Measurements from ENCODE around the gene KMT2C. TPM values are rescaled to one million over a fixed set of nuclear protein-coding genes. Genes with fewer than 3 reads are reported as not detected.

The KMT2C gene
- total and polyA plus RNA-seq, 2 of the 8 experiments (the other 6 are each of a cell fraction or from before 2014, with no cell fraction given), result 9.1 to 40.8 TPM

DNA sequence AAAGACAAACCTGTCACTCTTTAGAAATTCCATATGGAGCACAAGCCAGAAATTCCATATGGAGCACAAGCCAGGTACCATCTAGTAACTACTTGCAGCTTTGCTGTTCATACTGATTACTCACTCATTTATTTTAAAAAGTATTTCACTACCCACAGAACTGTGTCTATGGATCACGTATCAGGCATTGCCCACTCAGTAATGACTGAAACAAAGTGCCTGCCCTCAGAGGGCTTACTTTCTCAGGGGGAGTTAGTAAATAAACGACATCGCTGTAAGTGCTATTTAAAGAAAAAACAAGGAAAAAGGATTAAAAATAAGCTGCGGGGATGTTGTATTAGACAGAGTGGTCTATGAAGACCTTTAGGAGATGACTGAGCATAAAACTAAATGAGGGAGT is 239.4 kb downstream of the KMT2C start:
- no peak for FAIRE-seq
- TF ChIP-seq JUND (IDR thresholded peaks at IDR 0.05; ENCODE audit: low read length), result no peak
- TF ChIP-seq ZNF274 (IDR thresholded peaks at IDR 0.05; ENCODE audit: borderline replicate concordance, extremely low read depth, low read length), result no peak
- no peak for TF ChIP-seq HDAC2 (IDR thresholded peaks at IDR 0.05; ENCODE audit: borderline replicate concordance in 1 of 2, low read depth in 2 of 2, low read length in 2 of 2)
- TF ChIP-seq TCF12 (IDR thresholded peaks at IDR 0.05; ENCODE audit: low read depth, low read length), result no peak
- TF ChIP-seq RBBP5 (IDR thresholded peaks at IDR 0.05; ENCODE audit: borderline replicate concordance, low read depth, low read length), result no peak

More for the DNA sequence above, 239.4 kb downstream of the KMT2C start:
- CTCF ChIA-PET (ENCODE audit: partially characterized antibody), result interaction anchor here (1.1 kb wide), 1 partner anchor 44 kb away, joined by 3 read pairs; no protein-coding TSS in a partner anchor
- Histone ChIP-seq H3K36me3 (ENCODE audit: control insufficient read depth in 2 of 4, insufficient read depth in 4 of 4, low read length in 3 of 4) (peaks cover 0 to 31% (median 9%) of the 10 kb centered on the region in 4 experiments; a peak in 6 of 8 replicates), H3K4me3 (ENCODE audit: extremely low read depth in 1 of 4, insufficient read depth in 2 of 4, low read depth in 3 of 4, low read length in 4 of 4) (no peak overlapping the region), H2BK20ac (ENCODE audit: low read length) (no peak overlapping the region), H2AFZ (ENCODE audit: low read length) (no peak overlapping the region), H3K18ac (ENCODE audit: extremely low read depth, low read length) (no peak overlapping the region), H3K27me3 (replicated peaks in 1 of 4; ENCODE audit: control insufficient read depth in 3 of 4, extremely low read depth in 1 of 4, insufficient read depth in 3 of 4, low read length in 3 of 4) (no peaks in the 10 kb centered on the region), H3K23ac (ENCODE audit: insufficient read length) (no peak overlapping the region), H3K23me2 (ENCODE audit: low read depth, low read length) (no peaks in the 10 kb centered on the region; the same call in 1 of the 2 replicates), H3K56ac (replicated peaks; ENCODE audit: insufficient read length, low read depth, low read length) (no peak overlapping the region), H2BK5ac (ENCODE audit: low read depth, low read length) (no peak overlapping the region), H3K4me1 (replicated peaks in 1 of 4; ENCODE audit: control insufficient read depth in 3 of 4, insufficient read depth in 4 of 4, low read length in 3 of 4) (no peaks in the 10 kb centered on the region), H3K14ac (ENCODE audit: insufficient read length) (no peak overlapping the region), H2BK120ac (replicated peaks; ENCODE audit: low read depth, low read length) (no peak overlapping the region), H3K4me2 (ENCODE audit: insufficient read depth in 1 of 2, low read depth in 2 of 2, low read length in 2 of 2) (no peak overlapping the region), H3K27ac (ENCODE audit: low read depth, low read length) (no peak overlapping the region), H3K9ac (replicated peaks in 1 of 4; ENCODE audit: extremely low read depth in 1 of 4, low read depth in 3 of 4, low read length in 3 of 4) (no peak overlapping the region), H3K4ac (replicated peaks; ENCODE audit: insufficient read length, low read depth, low read length) (no peak overlapping the region), H3K79me2 (ENCODE audit: control insufficient read depth in 1 of 2, insufficient read depth in 2 of 2, low read length in 2 of 2) (no peaks in the 10 kb centered on the region), H4K20me1 (replicated peaks in 1 of 2; ENCODE audit: control insufficient read depth in 1 of 2, insufficient read depth in 2 of 2, low read length in 2 of 2) (no peaks in the 10 kb centered on the region), H4K8ac (ENCODE audit: extremely low read depth, insufficient read depth, low read length) (no peak overlapping the region), H2BK15ac (ENCODE audit: low read length) (no peak overlapping the region), H3K9me3 (ENCODE audit: insufficient read depth in 2 of 2, low read depth in 1 of 2, low read length in 1 of 2) (no peaks in the 10 kb centered on the region), H2AK5ac (ENCODE audit: low read depth, low read length) (no peak overlapping the region), H3K79me1 (ENCODE audit: low read depth, low read length) (no peaks in the 10 kb centered on the region), H2BK12ac (ENCODE audit: low read depth, low read length) (no peak overlapping the region), H4K5ac (ENCODE audit: insufficient read length, low read depth, low read length) (no peak overlapping the region), H4K91ac (replicated peaks; ENCODE audit: insufficient read length, low read length) (no peak overlapping the region)
- no peak for DNase-seq (ENCODE audit: low read depth in 1 of 2, low spot score in 2 of 2)
- 91% methylated on average over 4 of the region's 4 CpGs; no CpG with 5 or more reads in 1 of the 2 experiments for WGBS, 2 experiments (ENCODE audit: extremely low coverage in 1 of 2, insufficient coverage in 1 of 2, insufficient read length in 1 of 2, insufficient replicate concordance in 2 of 2, low coverage in 1 of 2, low lambda C conversion rate in 2 of 2, missing lambda C conversion rate in 1 of 2)
- POLR2A ChIA-PET (ENCODE audit: partially characterized antibody), result interaction anchor here (1.7 kb wide), 1 partner anchor 9 kb away, joined by 4 read pairs; no protein-coding TSS in a partner anchor

Data from H1 (cell line).